Stimulated activated effector memory CD8-positive, alpha-beta T cell treated with anti-CD3 and anti-CD28 coated beads, Interleukin-12 subunit alpha, Interleukin-12 subunit beta, amount 100 ng/mL, for 72 hours (primary cell): Measurements from ENCODE around the gene HARS1.
"Not testable (repeated sequence)": the region's sequence is repeated elsewhere in the genome, so short reads cannot be mapped to it uniquely, and the experiment has no call there.

Experiments used
- ATAC-seq: fragments of 150-1000 bp; cut with Tn5 transposase; 2 replicates; pipeline ENCODE4 v1.10.0; 2021
- DNase-seq, 2 donors: peaks; one replicate each; pipeline ENCODE4 v3.0.0; 2021 to 2022; ENCODE audit warnings: low spot score in 2 of 2
- H3K27ac Mint-ChIP-seq: one replicate; pipeline ENCODE4 v1.8.0; 2022; ENCODE audit warnings: mild to moderate bottlenecking, mixed read lengths
- H3K36me3 Mint-ChIP-seq: one replicate; pipeline ENCODE4 v1.8.0; 2022; ENCODE audit warnings: mild to moderate bottlenecking, mixed read lengths
- H3K4me1 Mint-ChIP-seq: one replicate; pipeline ENCODE4 v1.8.0; 2022; ENCODE audit warnings: mixed read lengths
- H3K4me3 Mint-ChIP-seq: one replicate; pipeline ENCODE4 v1.8.0; 2022; ENCODE audit warnings: mild to moderate bottlenecking, mixed read lengths
- H3K9me3 Mint-ChIP-seq: one replicate; pipeline ENCODE4 v1.8.0; 2022; ENCODE audit warnings: mixed read lengths

The HARS1 gene, protein sequence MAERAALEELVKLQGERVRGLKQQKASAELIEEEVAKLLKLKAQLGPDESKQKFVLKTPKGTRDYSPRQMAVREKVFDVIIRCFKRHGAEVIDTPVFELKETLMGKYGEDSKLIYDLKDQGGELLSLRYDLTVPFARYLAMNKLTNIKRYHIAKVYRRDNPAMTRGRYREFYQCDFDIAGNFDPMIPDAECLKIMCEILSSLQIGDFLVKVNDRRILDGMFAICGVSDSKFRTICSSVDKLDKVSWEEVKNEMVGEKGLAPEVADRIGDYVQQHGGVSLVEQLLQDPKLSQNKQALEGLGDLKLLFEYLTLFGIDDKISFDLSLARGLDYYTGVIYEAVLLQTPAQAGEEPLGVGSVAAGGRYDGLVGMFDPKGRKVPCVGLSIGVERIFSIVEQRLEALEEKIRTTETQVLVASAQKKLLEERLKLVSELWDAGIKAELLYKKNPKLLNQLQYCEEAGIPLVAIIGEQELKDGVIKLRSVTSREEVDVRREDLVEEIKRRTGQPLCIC

DNA sequence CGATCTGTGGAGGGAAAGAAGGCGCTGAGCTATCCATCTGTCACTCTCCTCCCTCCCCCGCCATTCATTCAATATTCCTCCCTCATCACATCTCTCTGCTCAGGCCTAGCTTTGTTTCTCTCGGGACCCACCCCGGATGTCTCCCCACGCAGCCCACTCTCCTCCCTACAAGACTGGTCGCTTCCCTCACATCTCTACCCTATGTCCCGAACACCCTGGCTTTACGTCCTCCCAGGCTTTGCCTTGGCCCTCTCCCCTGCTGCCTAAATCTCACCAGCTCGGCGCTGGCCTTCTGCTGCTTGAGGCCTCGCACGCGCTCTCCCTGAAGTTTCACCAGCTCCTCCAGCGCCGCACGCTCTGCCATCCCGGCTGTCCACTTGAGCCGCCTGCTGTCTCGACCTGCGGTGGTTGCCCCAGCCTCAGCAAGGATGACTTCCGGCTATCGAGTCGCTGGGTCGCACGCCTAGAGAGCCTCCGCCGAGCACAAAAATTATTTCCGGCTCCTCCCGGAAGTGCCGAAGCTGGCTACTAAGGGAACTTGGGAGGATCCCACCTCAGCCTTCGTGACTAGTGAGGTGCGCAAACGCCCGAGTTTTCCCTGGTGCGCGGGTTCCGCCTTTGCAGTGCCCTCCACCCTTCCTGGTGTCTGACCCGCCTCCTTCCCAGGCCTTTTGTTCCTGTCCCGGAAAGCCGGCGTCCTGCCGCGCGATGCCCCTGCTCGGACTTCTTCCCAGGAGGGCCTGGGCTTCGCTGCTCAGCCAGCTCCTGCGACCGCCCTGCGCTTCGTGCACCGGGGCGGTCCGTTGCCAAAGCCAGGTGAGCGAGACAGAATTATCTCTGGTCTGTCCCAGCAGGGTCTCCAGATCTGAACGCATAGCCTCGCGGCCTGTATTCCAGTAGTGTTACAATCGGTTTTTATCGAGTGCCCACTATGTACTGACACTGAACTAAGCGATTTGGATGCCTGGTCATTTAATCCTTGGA is at the start of gene HARS1, which contains the start of gene HARS2:
TSS of gene HARS1 (minus strand) at position 430 of the 984 bp plus-strand sequence. CDS start at position 364, 66 bp downstream.
TSS of gene HARS2 (plus strand) at position 515 of the 984 bp plus-strand sequence. CDS start at position 709, 194 bp downstream.
- peak; percentile 97 for ATAC-seq

DNA sequence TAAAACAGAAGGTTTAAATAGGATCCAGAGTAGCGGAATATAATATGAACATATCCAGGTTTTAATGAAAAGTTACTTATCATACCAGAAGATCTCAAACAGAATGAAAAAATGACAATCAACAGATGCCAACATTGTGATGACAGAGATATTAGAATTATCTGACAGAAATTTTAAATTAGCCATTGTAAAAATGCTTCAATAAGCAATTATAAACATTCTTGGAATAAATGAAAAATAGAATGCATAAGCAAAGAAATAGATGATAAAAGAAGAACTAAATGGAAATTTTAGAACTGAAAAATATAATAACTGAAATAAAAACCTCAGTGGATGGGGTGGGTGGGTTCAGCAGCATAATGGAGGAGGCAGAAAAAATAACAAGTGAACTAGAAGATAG is 46.3 kb upstream of the HARS1 start:
- no peaks in the 10 kb centered on the region for H3K36me3 Mint-ChIP-seq
- no peak for ATAC-seq
- no peak for DNase-seq

More for the DNA sequence above, at the start of gene HARS1, which contains the start of gene HARS2:
- Mint-ChIP-seq H3K4me3 (peak within 1 kb of the TSS; percentile 97), H3K9me3 (no peaks in the 10 kb centered on the region), H3K4me1 (peaks cover 29% of the 10 kb centered on the region), H3K27ac (peak within 1 kb of the TSS; percentile 96), H3K36me3 (peaks cover 85% of the 10 kb centered on the region)
- DNase-seq = peak; percentile 63 to 91

DNA sequence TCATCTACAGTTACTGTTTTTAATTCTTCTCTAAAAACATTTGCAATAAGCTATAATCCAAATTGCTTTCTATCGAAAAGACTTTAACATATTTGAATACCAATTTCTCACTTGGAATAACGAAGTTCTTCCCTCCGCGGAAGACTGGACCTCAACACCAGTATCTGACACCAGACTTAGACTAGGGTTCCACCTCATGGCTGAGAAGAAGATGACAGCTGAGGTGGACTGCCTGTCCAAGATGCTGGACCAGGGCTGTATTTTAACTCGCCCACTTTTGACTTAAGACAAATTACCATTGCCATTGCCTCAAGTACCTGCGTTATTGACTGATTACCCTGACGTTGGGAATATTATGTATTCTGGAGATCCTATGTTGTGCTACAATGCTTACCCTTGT is 43.2 kb upstream of the HARS1 start:
- ATAC-seq = no peak
- H3K27ac Mint-ChIP-seq = no peak overlapping the region
- H3K36me3 Mint-ChIP-seq = no peaks in the 10 kb centered on the region
- H3K4me3 Mint-ChIP-seq = no peak overlapping the region
- no peaks in the 10 kb centered on the region for H3K4me1 Mint-ChIP-seq
- H3K9me3 Mint-ChIP-seq = no peaks in the 10 kb centered on the region
- DNase-seq = no peak

More for the DNA sequence above, 46.3 kb upstream of the HARS1 start:
- Mint-ChIP-seq H3K9me3 (no peaks in the 10 kb centered on the region), H3K4me3 (no peak overlapping the region), H3K4me1 (no peaks in the 10 kb centered on the region), H3K27ac (no peak overlapping the region)

DNA sequence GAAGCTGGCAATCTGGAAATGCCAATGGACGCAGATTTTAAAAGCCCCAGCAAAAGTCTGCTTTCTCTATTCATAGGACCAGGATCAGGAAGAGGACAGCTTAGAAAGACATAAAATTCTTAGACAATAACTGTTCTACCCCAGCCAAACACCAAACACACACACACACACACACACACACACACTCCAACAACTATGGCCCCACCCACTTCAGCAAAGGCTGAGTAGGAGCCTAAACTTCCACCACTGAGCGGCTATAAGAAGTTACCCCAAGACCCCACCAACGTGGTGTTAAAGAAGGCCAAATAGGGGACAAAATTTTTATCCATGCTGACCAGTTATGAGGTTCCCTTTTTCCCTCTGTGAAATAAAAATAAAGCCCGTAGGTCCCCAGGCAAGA is 41.9 kb upstream of the HARS1 start:
- H3K9me3 Mint-ChIP-seq = no peaks in the 10 kb centered on the region
- no peak overlapping the region for H3K27ac Mint-ChIP-seq
- ATAC-seq (no peak), DNase-seq (no peak)
- no peaks in the 10 kb centered on the region for H3K36me3 Mint-ChIP-seq
- H3K4me3 Mint-ChIP-seq = no peak overlapping the region
- H3K4me1 Mint-ChIP-seq = peaks cover 6% of the 10 kb centered on the region

DNA sequence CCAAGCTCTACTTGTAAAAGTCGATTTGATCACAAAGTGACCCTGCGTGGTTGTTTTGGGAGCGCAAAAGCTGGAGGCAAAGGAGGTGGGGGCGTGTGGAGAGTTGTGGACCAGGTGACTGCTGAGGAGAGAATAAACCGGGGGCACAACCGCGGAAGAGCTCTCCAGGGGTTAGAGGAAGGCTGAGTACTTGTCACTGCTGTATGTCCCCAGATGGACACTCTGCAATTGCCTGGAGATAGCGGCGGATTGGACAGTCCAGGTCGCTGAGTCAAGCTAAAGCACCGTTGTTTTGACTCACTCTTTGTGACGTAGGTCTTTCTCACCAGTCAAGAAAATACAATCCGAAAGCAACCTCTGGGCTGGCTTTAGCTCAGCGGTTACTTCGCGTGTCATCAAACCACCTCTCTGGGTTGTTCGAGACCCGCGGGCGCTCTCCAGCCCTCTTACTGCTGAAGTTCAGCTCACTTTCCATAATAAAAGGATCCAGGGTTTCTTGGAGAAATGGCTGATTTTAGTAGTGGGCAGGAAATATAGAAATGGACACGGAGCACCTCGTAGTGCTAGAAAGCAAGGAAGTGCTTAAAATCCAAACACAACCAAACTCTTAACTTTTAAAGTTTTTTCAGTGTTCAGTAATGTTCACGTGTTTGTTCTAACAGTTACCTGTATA is 34.8 kb upstream of the HARS1 start:
- H3K4me3 Mint-ChIP-seq = peak overlapping the region; percentile 67
- ATAC-seq = peak; percentile 97
- peak overlapping the region; percentile 99 for H3K27ac Mint-ChIP-seq
- H3K4me1 Mint-ChIP-seq = peaks cover 24% of the 10 kb centered on the region
- H3K36me3 Mint-ChIP-seq = peaks cover 22% of the 10 kb centered on the region
- peaks cover 3% of the 10 kb centered on the region for H3K9me3 Mint-ChIP-seq
- DNase-seq = peak; percentile 74 to 93

DNA sequence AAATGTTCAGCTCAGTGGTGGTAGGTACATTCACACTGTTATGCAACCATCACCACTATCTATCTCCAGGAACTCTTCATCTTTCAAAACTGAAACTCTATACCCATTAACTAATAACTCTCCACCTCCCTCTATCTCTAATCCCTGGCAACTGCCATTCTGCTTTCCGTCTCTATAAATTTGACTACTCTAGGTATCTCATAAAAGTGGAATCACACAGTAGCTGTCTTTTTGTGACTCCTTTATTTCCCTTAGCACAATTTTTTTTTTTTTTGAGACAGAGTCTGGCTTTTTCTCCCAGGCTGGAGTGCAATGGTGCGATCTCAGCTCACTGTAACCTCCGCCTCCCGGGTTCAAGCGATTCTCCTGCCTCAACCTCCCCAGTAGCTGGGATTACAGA is 30.2 kb upstream of the HARS1 start:
- not testable (repeated sequence) for H3K27ac Mint-ChIP-seq, H3K4me3 Mint-ChIP-seq, DNase-seq, ATAC-seq, H3K9me3 Mint-ChIP-seq
- H3K36me3 Mint-ChIP-seq = peaks cover 20% of the 10 kb centered on the region
- peaks cover 17% of the 10 kb centered on the region for H3K4me1 Mint-ChIP-seq

DNA sequence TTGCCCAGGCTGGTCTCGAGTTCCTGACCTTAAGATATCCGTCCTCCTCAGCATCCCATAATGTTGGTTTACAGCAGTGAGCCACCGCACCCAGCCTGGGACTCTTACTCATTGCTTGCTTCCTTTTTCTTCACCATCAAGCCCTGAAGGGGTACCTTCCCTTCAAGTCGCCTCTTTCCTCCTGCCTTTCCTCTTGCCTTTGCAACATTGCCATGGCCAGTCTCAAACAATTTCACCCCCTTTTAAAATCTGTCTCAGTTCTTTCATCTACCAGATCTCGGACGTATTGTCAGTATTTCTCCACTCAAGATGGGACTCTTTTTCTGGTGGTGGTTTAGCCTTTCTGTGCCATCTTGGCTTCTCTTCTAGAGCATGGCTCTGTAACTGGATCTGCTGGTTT is 29.6 kb upstream of the HARS1 start:
- H3K27ac Mint-ChIP-seq, H3K9me3 Mint-ChIP-seq, H3K4me3 Mint-ChIP-seq, DNase-seq, ATAC-seq: not testable (repeated sequence)
- H3K4me1 Mint-ChIP-seq = peaks cover 11% of the 10 kb centered on the region
- H3K36me3 Mint-ChIP-seq = peaks cover 14% of the 10 kb centered on the region

DNA sequence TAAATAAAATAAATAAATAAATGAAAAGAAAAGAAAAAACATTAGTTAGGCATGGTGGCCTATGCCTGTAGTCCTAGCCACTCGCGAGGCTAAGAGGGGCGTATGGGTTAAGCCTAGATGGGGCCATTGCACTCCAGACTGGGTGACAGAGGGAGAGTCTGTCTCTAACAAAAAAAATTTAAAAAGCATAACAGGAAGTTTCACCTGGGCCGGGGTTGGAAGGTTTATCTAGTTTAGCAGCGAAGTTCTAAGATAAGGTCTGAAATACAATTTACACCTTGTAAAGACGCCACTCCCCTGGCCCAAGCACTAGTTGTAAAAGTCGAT is 27.1 kb upstream of the HARS1 start:
- no peak for DNase-seq
- H3K9me3 Mint-ChIP-seq = no peaks in the 10 kb centered on the region
- peaks cover 7% of the 10 kb centered on the region for H3K4me1 Mint-ChIP-seq
- no peak overlapping the region for H3K27ac Mint-ChIP-seq
- H3K36me3 Mint-ChIP-seq = peaks cover 5% of the 10 kb centered on the region
- no peak overlapping the region for H3K4me3 Mint-ChIP-seq
- ATAC-seq = no peak

DNA sequence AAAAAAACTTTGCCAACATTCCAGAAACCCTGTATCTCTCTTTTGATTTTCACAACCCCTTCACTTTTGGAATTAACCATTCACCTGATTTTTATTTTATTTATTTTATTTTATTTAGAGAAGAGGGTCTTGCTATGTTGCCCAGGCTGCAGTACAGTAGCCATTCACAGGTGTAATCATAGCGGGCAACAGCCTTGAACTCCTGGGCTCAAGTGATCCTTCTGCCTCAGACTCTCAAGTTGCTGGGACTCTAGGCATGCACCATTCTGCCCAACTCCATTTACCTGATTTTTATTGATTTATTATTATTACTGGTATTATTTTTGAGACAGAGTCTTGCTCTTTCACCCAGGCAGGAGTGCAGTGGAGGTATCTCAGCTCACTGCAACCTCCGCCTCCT is 25.1 kb upstream of the HARS1 start:
- Mint-ChIP-seq H3K4me1 (peaks cover 21% of the 10 kb centered on the region), H3K36me3 (peaks cover 14% of the 10 kb centered on the region)
- not testable (repeated sequence) for H3K9me3 Mint-ChIP-seq, H3K4me3 Mint-ChIP-seq, DNase-seq, ATAC-seq, H3K27ac Mint-ChIP-seq

DNA sequence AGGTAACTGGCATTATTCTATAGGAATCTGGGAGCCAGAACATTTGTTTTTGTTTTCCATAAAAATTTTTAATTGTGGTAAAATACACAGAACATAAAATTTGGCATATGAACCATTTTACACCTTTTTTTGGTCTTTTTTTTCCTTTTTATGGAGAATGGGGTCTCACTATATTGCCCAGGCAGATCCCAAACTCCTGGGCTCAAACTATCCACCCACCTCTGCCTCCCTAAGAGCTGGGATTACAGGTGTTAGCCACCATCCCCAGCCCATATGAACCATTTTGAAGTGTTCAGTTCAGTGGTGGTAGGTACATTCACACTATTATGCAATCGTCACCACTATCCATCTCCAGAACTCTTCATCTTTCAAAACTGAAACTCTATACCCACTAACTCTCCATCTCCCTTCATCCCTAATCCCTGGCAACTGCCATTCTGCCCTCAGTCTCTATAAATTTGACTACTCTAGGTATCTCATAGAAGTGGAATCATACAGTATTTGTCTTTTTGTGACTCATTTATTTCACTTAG is 22.5 kb upstream of the HARS1 start:
- Mint-ChIP-seq H3K4me1 (peaks cover 24% of the 10 kb centered on the region), H3K36me3 (peaks cover 27% of the 10 kb centered on the region), H3K27ac (no peak overlapping the region), H3K4me3 (no peak overlapping the region), H3K9me3 (no peaks in the 10 kb centered on the region)
- no peak for DNase-seq
- no peak for ATAC-seq

DNA sequence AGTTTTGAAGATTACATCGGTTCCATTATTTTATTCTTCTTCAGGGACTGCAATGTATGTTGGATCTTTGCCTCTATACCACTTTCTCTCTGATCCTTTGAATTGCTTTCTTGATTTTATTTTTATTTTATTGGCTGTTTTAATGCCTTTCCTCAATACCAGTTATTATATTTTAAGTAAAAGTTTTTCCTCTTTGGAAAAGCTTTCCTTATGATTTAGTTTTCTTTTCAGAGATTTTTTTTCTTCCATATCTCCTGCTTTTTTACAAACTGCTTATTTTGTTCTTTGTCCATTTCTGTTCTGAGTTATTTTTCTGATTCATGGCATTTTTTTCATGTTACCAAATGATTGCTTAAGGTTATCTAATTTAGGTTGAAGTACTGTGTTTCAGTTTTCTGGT is 20.6 kb upstream of the HARS1 start:
- peaks cover 24% of the 10 kb centered on the region for H3K4me1 Mint-ChIP-seq
- peak overlapping the region; percentile 99 for H3K27ac Mint-ChIP-seq
- H3K9me3 Mint-ChIP-seq = no peaks in the 10 kb centered on the region
- H3K4me3 Mint-ChIP-seq = peak overlapping the region; percentile 82
- DNase-seq = no peak
- peaks cover 33% of the 10 kb centered on the region for H3K36me3 Mint-ChIP-seq
- no peak for ATAC-seq

DNA sequence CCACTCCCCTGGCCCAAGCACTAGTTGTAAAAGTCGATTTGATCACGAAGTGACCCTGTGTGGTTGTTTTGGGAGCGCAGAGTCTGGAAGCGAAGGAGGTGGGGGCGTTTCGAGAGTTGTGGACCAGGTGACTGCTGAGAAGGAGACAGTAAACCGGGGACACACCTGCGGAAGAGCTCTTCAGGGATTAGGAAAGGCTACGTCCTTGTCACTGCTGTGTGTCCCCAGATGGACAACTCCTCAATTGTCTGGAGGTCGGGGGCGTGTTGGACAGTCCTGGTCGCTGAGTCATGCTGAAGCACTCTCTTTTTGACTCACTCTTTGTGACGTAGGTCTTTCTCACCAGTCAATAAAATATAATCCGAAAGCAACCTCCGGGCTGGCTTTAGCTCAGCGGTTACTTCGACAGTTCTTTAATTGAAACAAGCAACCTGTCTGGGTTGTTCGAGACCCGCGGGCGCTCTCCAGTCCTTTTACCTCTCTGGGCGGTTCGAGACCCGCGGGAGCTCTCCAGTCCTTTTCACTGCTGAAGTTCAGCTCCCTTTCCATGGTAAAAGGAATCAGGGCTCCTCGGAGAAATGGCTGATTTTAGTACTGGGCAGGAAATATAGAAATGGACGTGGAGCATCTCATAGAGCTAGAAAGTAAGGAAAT is 19.9 kb upstream of the HARS1 start:
- peak; percentile 94 for ATAC-seq
- H3K9me3 Mint-ChIP-seq = no peaks in the 10 kb centered on the region
- peak; percentile 86 to 98 for DNase-seq
- peak overlapping the region; percentile 99 for H3K27ac Mint-ChIP-seq
- H3K36me3 Mint-ChIP-seq = peaks cover 41% of the 10 kb centered on the region
- H3K4me1 Mint-ChIP-seq = peaks cover 24% of the 10 kb centered on the region
- H3K4me3 Mint-ChIP-seq = peak overlapping the region; percentile 82

DNA sequence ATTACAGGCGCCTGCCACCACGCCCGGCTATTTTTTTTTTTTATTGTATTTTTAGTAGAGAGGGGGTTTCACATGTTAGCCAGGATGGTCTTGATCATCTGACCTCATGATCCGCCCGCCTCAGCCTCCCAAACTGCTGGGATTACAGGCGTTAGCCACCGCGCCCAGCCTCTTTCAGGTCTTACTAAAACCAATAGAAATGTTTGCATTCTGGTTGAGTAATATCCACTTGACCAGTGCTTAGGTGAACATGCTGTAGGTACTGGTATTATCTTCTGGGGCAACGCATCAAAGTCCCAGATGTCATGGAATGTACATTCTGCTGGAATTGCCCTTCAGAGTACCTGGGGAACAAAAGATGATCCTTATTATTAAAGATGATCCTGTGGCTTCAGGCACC is 17.6 kb upstream of the HARS1 start:
- H3K9me3 Mint-ChIP-seq, ATAC-seq, DNase-seq, H3K4me3 Mint-ChIP-seq: not testable (repeated sequence)
- H3K27ac Mint-ChIP-seq = peak overlapping the region; percentile 99
- peaks cover 24% of the 10 kb centered on the region for H3K4me1 Mint-ChIP-seq
- peaks cover 63% of the 10 kb centered on the region for H3K36me3 Mint-ChIP-seq

DNA sequence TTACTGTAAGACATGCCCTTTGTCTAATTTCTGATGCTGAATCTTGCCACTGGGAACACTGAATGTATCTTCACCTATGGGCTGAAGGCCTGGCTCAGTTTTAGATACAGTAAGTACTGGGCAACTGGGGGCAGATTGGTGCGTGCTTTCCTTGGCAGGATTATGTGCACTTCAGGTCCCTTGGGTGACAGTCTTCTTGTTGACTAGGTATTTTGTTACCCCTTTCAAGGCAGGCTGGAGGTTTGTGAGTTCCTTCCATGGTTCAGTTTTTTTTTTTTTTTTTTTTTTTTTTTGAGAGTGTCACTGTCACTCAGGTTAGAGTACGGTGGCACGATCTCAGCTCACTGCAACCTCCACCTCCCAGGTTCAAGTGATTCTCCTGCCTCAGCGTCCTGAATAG is 16.6 kb upstream of the HARS1 start:
- peaks cover 19% of the 10 kb centered on the region for H3K4me1 Mint-ChIP-seq
- no peak for DNase-seq
- no peak overlapping the region for H3K27ac Mint-ChIP-seq
- H3K9me3 Mint-ChIP-seq = no peaks in the 10 kb centered on the region
- no peak overlapping the region for H3K4me3 Mint-ChIP-seq
- no peak for ATAC-seq
- peaks cover 73% of the 10 kb centered on the region for H3K36me3 Mint-ChIP-seq
